ENCODE data around the gene TPTE2.

The TPTE2 gene

DNA sequence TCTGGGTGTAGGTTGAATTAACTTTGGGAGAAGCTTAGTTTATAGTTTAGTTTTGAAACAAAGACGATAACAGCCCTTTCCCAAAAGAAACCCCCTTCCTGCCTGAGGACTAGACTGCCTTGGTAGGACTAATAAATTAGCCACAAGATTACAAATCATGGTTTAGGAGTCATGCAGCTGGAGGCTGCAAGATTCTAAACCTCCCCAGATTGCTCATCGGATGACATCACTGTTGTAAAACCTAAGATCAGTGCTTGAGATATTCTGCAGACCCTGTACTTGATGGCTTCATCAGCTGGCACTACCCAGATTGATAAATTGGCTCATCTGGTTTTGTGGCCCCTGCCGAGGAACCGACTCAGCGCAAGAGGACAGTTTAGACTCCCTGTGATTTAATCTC is 36.2 kb upstream of the TPTE2 start:
- TF ChIP-seq, protein P1, sequence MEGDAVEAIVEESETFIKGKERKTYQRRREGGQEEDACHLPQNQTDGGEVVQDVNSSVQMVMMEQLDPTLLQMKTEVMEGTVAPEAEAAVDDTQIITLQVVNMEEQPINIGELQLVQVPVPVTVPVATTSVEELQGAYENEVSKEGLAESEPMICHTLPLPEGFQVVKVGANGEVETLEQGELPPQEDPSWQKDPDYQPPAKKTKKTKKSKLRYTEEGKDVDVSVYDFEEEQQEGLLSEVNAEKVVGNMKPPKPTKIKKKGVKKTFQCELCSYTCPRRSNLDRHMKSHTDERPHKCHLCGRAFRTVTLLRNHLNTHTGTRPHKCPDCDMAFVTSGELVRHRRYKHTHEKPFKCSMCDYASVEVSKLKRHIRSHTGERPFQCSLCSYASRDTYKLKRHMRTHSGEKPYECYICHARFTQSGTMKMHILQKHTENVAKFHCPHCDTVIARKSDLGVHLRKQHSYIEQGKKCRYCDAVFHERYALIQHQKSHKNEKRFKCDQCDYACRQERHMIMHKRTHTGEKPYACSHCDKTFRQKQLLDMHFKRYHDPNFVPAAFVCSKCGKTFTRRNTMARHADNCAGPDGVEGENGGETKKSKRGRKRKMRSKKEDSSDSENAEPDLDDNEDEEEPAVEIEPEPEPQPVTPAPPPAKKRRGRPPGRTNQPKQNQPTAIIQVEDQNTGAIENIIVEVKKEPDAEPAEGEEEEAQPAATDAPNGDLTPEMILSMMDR (conservative IDR thresholded peaks at IDR 0.05; ENCODE audit: low read depth, low read length), result no peak
- peak; percentile 55 for DNase-seq (ENCODE audit: low read depth)
- H3K4me3 ChIP-seq (ENCODE audit: low read depth, low read length), result no peak overlapping the region

DNA sequence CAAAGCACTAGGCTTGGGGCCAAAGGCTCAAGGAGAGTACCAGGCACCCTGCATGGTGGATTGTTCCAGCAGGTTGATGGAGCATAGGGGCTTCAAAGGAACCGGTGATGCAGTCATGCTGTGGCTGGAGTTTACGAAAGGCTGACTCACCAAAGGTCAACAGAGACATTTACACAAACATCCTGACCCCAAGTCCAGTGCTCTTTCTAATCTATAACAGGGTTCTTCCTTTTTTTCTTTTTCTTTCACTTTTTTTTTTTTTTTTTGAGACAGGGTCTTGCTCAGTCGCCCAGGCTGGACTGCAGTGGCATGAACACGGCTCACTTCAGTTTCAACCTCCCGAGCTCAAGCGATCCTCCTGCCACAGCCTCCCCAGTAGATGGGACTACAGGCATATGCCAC is 35.6 kb upstream of the TPTE2 start:
- TF ChIP-seq, protein P1 (conservative IDR thresholded peaks at IDR 0.05; ENCODE audit: low read depth, low read length), result no peak
- H3K4me3 ChIP-seq (ENCODE audit: low read depth, low read length), result no peak overlapping the region
- peak; percentile 64 for DNase-seq (ENCODE audit: low read depth)

DNA sequence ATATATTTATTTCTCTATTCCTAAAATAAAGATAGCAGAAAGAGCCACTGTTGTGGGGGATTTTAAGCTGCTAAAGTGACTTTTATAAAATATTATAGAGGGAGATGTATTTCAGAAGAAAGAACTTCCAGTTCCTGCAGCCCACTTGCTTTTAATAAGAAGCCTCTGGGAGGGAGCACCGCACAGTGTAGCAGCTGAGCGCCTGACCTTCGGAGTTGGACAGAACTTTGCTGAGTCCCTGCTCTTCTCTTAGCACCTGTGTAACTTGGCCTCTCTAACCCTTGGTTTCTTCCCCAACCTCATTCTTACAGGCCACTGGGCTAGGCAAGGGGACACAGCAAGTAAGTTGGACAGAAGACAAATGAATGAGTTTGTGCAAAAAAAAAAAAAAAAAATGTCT is 34.8 kb upstream of the TPTE2 start:
- H3K4me3 ChIP-seq (ENCODE audit: low read depth, low read length), result no peak overlapping the region
- TF ChIP-seq, protein P1 (conservative IDR thresholded peaks at IDR 0.05; ENCODE audit: low read depth, low read length), result no peak
- DNase-seq (ENCODE audit: low read depth), result no peak

DNA sequence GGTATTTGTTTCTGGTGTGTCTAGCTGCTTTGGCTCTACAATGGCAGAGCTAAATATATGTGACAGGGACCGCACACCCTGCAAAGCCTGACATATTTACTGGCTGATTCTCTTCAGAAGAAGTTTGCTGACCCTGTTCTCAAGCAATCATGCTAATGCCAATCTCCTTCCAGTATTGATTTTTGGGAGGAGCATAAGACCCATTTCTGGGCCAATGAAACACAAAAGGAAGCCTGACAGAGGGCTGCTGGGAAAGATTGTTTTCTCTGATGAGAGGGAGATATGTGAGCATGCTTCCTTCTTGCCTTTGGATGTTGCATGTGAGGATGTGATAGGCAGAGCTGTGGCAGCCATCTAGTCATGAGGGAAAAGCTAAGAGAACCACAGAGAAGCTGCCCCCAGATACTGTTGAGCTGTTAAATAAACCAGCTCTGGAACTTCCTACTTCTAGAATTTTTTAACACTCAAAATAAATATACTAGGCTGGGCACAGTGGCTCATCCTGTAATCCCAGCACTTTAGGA is 31.4 kb upstream of the TPTE2 start:
- TF ChIP-seq, protein P1 (conservative IDR thresholded peaks at IDR 0.05; ENCODE audit: low read depth, low read length), result no peak
- no peak for DNase-seq (ENCODE audit: low read depth)

DNA sequence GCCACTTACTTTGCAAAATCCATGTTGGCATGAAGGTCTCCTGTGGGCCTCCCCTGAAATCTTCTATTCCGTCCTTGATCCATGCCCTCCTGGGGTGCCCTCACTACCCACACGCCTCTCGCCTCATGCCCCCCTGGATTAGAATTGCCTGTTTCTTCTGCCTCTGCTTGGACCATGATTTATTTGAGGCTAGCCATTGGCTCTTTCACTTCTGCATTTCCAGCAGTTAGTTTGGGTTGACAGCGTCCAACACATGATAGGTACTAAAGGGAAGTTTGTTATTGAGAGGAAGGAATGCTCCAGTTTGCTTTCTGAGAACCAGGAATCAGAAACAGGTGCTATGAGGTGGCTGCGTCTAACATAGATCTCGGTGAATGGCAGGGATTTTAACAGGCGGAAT is 30.5 kb upstream of the TPTE2 start:
- TF ChIP-seq, protein P1 (conservative IDR thresholded peaks at IDR 0.05; ENCODE audit: low read depth, low read length), result no peak
- no peak overlapping the region for H3K4me3 ChIP-seq (ENCODE audit: low read depth, low read length)
- no peak for DNase-seq (ENCODE audit: low read depth)

More for the DNA sequence above, 31.4 kb upstream of the TPTE2 start:
- no peak overlapping the region for H3K4me3 ChIP-seq (ENCODE audit: low read depth, low read length)

DNA sequence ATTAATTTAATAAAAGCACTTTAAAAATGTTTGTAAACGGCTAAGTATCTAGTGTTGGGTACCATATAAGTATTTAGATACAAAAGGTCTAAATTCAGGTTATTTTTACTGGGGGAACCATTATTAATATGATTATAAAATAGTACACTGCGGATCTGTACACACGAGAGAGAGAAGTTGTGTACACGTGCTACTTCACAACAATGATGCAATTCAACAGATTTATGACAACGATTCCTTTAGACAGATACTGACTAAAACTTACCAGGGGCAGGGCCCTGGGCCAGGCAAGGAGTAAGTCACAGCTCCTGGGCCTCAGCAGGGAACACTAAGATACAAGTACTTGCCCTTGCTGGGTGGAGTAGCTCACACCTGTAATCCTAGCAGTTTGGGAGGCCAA is 29.1 kb upstream of the TPTE2 start:
- H3K4me3 ChIP-seq (ENCODE audit: low read depth, low read length), result no peak overlapping the region
- DNase-seq (ENCODE audit: low read depth), result no peak
- TF ChIP-seq, protein P1 (conservative IDR thresholded peaks at IDR 0.05; ENCODE audit: low read depth, low read length), result no peak

DNA sequence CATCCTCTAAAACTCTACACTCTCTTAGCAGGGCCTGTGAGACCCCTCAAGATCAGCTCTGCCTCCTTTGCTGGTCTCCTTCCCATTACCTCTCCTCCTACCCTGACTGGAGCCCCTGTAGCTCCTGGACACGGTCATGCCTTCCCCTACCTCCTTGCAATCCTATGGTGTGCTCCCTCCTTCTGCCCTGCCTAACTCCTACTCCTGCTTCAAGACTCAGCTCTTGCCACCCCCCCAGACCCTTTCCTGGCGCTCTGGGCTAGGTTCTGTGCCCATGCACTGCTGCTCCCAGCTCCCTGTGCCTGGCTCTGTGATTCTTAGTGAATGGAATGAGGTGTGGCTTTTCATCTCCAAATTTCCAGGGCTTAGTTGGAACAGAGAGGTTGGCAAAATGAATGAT is 28.0 kb upstream of the TPTE2 start:
- no peak for DNase-seq (ENCODE audit: low read depth)
- TF ChIP-seq, protein P1 (conservative IDR thresholded peaks at IDR 0.05; ENCODE audit: low read depth, low read length), result no peak
- no peak overlapping the region for H3K4me3 ChIP-seq (ENCODE audit: low read depth, low read length)

Measured in choroid plexus epithelial cell (primary cell).